ENCODE results near the gene C3orf18.

C3orf18 gene

DNA sequence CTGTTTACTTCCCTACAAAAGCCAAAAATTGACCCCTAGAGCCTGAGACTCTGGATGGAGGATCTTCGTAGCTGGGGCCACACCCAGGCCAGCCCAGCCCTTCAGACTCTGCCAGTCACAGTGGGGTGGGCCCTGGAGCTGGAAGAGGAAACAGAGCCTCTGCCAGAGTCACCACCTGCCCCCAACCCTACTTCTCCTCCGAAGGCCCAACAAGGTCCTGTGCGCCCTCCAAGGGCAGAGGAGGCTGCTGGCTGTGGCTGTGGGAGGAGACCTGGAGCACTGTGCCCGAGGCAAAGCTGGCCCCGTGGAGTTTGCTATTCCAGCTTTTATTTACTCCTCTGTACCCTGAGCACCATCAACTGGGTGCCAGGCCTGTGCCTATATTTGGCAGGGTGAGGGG lies 25.0 kb upstream of the C3orf18 start:
- peaks cover 11% of the 10 kb centered on the region for H3K4me1 ChIP-seq (ENCODE audit: low read depth, poor library complexity, severe bottlenecking)
- H3K4me3 ChIP-seq (IDR thresholded peaks at IDR 0.05; ENCODE audit: insufficient read depth, low read depth, low read length): no peak overlapping the region
- H3K79me2 ChIP-seq (ENCODE audit: insufficient read depth, low read depth): no peaks in the 10 kb centered on the region
- H4K20me1 ChIP-seq (ENCODE audit: insufficient read depth): no peaks in the 10 kb centered on the region
- no peaks in the 10 kb centered on the region for H3K27me3 ChIP-seq (ENCODE audit: insufficient read depth, low read depth)
- TF ChIP-seq, protein P1, sequence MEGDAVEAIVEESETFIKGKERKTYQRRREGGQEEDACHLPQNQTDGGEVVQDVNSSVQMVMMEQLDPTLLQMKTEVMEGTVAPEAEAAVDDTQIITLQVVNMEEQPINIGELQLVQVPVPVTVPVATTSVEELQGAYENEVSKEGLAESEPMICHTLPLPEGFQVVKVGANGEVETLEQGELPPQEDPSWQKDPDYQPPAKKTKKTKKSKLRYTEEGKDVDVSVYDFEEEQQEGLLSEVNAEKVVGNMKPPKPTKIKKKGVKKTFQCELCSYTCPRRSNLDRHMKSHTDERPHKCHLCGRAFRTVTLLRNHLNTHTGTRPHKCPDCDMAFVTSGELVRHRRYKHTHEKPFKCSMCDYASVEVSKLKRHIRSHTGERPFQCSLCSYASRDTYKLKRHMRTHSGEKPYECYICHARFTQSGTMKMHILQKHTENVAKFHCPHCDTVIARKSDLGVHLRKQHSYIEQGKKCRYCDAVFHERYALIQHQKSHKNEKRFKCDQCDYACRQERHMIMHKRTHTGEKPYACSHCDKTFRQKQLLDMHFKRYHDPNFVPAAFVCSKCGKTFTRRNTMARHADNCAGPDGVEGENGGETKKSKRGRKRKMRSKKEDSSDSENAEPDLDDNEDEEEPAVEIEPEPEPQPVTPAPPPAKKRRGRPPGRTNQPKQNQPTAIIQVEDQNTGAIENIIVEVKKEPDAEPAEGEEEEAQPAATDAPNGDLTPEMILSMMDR (conservative IDR thresholded peaks at IDR 0.05; ENCODE audit: low read depth, low read length): no peak
- H2AFZ ChIP-seq (ENCODE audit: low read depth): no peak overlapping the region
- H3K36me3 ChIP-seq (ENCODE audit: insufficient read depth): no peaks in the 10 kb centered on the region
- H3K9ac ChIP-seq: no peak overlapping the region
- no peak overlapping the region for H3K27ac ChIP-seq
- no peak overlapping the region for H3K4me2 ChIP-seq

DNA sequence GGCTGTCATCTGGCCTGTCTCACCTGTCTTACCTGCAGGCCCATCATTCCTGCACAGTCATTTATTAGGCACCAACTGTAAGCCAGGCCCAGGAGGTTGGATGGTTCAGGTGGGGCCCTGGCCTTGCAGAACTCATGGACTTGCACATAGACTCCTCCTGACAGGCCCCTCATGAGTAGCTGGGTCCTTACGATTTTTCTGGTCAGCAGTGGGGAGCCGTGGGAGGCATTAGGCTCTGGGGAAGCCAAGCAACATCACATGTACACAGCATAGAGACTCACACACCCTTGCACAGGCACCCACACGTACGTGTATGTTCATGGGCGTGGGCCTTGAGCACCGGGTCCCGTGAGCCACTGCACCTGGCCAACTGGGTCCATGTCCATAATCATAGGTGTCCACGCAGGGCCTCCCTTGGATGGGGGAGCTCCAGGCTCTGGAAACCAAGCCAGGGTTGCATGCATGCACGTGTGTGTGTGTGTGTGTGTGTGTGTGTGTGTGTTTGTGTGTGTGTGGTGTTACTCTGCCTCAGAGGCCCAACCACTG lies 23.7 kb upstream of the C3orf18 start:
- H2AFZ ChIP-seq (ENCODE audit: low read depth): no peak overlapping the region
- no peaks in the 10 kb centered on the region for H3K27me3 ChIP-seq (ENCODE audit: insufficient read depth, low read depth)
- H3K4me2 ChIP-seq: no peak overlapping the region
- TF ChIP-seq, protein P1 (conservative IDR thresholded peaks at IDR 0.05; ENCODE audit: low read depth, low read length): no peak
- no peak overlapping the region for H3K4me3 ChIP-seq (IDR thresholded peaks at IDR 0.05; ENCODE audit: insufficient read depth, low read depth, low read length)
- H3K36me3 ChIP-seq (ENCODE audit: insufficient read depth): no peaks in the 10 kb centered on the region
- H3K27ac ChIP-seq: no peak overlapping the region
- H3K4me1 ChIP-seq (ENCODE audit: low read depth, poor library complexity, severe bottlenecking): peaks cover 11% of the 10 kb centered on the region
- no peaks in the 10 kb centered on the region for H3K79me2 ChIP-seq (ENCODE audit: insufficient read depth, low read depth)
- no peaks in the 10 kb centered on the region for H4K20me1 ChIP-seq (ENCODE audit: insufficient read depth)
- H3K9ac ChIP-seq: no peak overlapping the region

DNA sequence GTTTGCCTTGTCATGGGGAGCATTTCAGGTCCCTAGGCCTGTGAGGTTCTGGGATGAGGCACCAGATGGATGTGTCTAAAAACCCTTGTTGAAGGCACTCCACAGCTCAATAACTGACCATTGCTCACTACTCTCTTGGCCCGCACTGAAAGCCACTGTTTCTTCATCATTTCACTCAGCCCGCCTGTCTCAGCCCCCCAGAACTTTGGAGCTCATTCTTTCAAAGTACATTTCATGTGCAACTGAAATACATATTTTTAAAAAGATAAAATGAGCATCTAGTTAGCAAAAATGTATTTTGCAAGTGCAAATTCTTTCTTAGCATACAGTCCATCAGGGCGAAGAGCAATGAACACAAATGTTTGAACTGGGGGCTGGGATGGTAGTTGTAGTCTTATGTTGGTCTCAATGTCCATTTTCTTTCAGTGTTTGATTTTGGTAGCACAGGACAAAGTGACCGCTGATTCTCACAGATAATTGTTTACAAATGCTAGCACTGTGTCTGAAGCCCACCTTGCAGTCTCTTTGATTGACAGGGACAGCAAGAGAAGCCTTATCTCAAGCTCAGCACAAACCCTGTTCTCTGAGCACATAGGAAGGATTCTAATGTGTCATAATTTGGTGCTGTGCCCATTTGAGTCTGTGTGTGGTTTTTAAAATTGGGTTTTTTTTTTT lies 21.3 kb upstream of the C3orf18 start:
- Histone ChIP-seq H2AFZ (ENCODE audit: low read depth) (no peak overlapping the region), H3K27me3 (ENCODE audit: insufficient read depth, low read depth) (no peaks in the 10 kb centered on the region), H3K79me2 (ENCODE audit: insufficient read depth, low read depth) (no peaks in the 10 kb centered on the region), H3K27ac (no peak overlapping the region), H3K4me3 (IDR thresholded peaks at IDR 0.05; ENCODE audit: insufficient read depth, low read depth, low read length) (no peak overlapping the region), H4K20me1 (ENCODE audit: insufficient read depth) (no peaks in the 10 kb centered on the region), H3K9ac (no peak overlapping the region), H3K4me1 (ENCODE audit: low read depth, poor library complexity, severe bottlenecking) (peaks cover 11% of the 10 kb centered on the region), H3K4me2 (no peak overlapping the region), H3K36me3 (ENCODE audit: insufficient read depth) (no peaks in the 10 kb centered on the region)
- TF ChIP-seq, protein P1 (conservative IDR thresholded peaks at IDR 0.05; ENCODE audit: low read depth, low read length): no peak

DNA sequence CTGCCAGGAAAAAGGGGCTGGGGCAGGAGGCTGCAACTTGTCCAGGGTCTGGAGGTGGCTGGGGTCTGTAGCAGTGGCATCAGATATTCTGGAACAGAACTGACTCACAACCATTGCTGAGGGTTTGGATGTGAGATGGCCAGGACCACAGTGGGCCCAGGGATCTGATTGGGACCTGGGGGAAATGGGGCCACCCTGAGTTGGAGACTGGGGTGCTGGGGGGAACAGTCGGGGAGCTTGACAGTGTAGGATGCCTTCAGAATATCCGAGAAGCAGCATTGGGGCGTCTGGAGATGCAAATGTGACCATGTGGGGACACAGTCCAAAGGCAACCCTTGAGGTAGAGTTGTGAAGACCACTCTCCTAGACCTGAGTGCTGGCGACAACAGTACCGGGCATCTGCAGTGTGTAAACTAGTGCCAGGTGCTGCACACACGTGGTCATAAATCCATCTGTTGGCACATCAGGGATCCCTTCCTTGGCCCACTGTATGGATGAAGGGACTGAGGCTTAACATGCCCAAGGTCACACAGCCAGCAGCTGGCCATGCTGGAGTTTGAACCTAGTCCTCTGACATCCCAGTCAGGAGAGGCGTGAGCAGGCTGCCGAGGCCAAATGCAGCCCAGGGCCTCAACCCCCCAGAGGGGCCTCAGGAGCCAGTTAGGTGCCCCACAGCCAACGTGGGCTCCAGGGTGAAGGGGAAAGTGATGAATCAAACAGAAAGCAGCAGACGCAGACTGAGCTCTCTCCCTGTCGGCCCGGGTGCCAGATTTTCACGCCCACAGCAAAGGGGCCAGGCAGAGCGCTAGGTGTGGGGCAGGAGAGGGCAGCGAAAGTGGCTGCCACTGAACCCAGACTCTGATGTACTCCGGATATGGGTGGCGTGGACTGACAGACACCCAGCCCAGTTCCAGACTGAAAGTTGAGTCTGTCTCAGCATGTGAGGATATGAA lies 20.5 kb upstream of the C3orf18 start:
- TF ChIP-seq, protein P1 (conservative IDR thresholded peaks at IDR 0.05; ENCODE audit: low read depth, low read length): no peak
- Histone ChIP-seq H3K4me3 (IDR thresholded peaks at IDR 0.05; ENCODE audit: insufficient read depth, low read depth, low read length) (no peak overlapping the region), H3K79me2 (ENCODE audit: insufficient read depth, low read depth) (no peaks in the 10 kb centered on the region), H2AFZ (ENCODE audit: low read depth) (no peak overlapping the region), H3K9ac (no peak overlapping the region), H3K4me1 (ENCODE audit: low read depth, poor library complexity, severe bottlenecking) (peaks cover 11% of the 10 kb centered on the region), H3K27me3 (ENCODE audit: insufficient read depth, low read depth) (no peaks in the 10 kb centered on the region), H3K4me2 (no peak overlapping the region), H3K27ac (no peak overlapping the region), H3K36me3 (ENCODE audit: insufficient read depth) (no peaks in the 10 kb centered on the region), H4K20me1 (ENCODE audit: insufficient read depth) (no peaks in the 10 kb centered on the region)

All from KMS-11 (cell line).